Measurements from ENCODE around the gene NR4A1. TPM values are rescaled to one million over a fixed set of nuclear protein-coding genes. Genes with fewer than 3 reads are reported as not detected.

Gene NR4A1
- total RNA-seq, 2 experiments from 2014 or later: 67.0 to 79.2 TPM

- H3K27me3 ChIP-seq (ENCODE audit: control insufficient read depth in 1 of 2, insufficient read depth in 2 of 2, low read length in 2 of 2): no peaks in the 10 kb centered on the region
- intact Hi-C loops (cut with DNase I, micrococcal nuclease): no loop called here
- TF ChIP-seq CTCF (IDR thresholded peaks at IDR 0.05): no peak
- Mint-ChIP-seq H3K4me1 (ENCODE audit: low read depth) (peaks cover 33% of the 10 kb centered on the region), H3K27ac (peak overlapping the region; percentile 42), H3K4me3 (no peak overlapping the region), H3K9me3 (no peaks in the 10 kb centered on the region), H3K36me3 (ENCODE audit: low read depth) (no peaks in the 10 kb centered on the region), H3K27me3 (no peaks in the 10 kb centered on the region)
- H3K27ac ChIP-seq (ENCODE audit: low read depth in 1 of 2, low read length in 2 of 2): peak overlapping the region in 1 of 2 donors; percentile 10
- no peak overlapping the region for H3K4me3 ChIP-seq (ENCODE audit: low read length)
- no peaks in the 10 kb centered on the region for H3K9me3 ChIP-seq (ENCODE audit: control insufficient read depth in 1 of 2, insufficient read depth in 1 of 2, low read length in 2 of 2)
- no peak for ATAC-seq (ENCODE audit: poor library complexity)
- ChIA-PET POLR2A (interaction anchor here (1.1 kb wide), 1 partner anchor 10 kb away, joined by 5 read pairs; the partner anchor contains the start of gene NR4A1), CTCF (interaction anchor here (0.9 to 1.1 kb wide), 2 partner anchors 11 to 16 kb away, joined by 3 to 5 read pairs; no protein-coding TSS in a partner anchor)
- no peaks in the 10 kb centered on the region for H3K36me3 ChIP-seq (ENCODE audit: insufficient read depth, low read length)
- peaks cover 47% of the 10 kb centered on the region for H3K4me1 ChIP-seq (ENCODE audit: insufficient read depth, low read length)
- DNase-seq: no peak
Observed at GRCh38 chr12:52041035-52041434, 10.2 kb upstream of the NR4A1 start.

GRCh38 chr12:52041695-52042123 is 9.5 kb upstream of the NR4A1 start:
- CTCF ChIA-PET: interaction anchor here (0.9 to 1.1 kb wide), 2 partner anchors 12 to 17 kb away, joined by 3 to 5 read pairs; no protein-coding TSS in a partner anchor
- Histone ChIP-seq H3K27ac (ENCODE audit: low read depth in 1 of 2, low read length in 2 of 2) (no peak overlapping the region), H3K4me3 (ENCODE audit: low read length) (no peak overlapping the region), H3K9me3 (ENCODE audit: control insufficient read depth in 1 of 2, insufficient read depth in 1 of 2, low read length in 2 of 2) (no peaks in the 10 kb centered on the region), H3K27me3 (ENCODE audit: control insufficient read depth in 1 of 2, insufficient read depth in 2 of 2, low read length in 2 of 2) (no peaks in the 10 kb centered on the region), H3K4me1 (ENCODE audit: insufficient read depth, low read length) (peaks cover 43% of the 10 kb centered on the region), H3K36me3 (ENCODE audit: insufficient read depth, low read length) (no peaks in the 10 kb centered on the region)
- DNase-seq (peak in 7 of 14 experiments; percentile 37 to 83 (median 46)), ATAC-seq (ENCODE audit: poor library complexity) (peak; percentile 42)
- Mint-ChIP-seq H3K27ac (peak overlapping the region; percentile 45), H3K9me3 (no peaks in the 10 kb centered on the region), H3K36me3 (ENCODE audit: low read depth) (no peaks in the 10 kb centered on the region), H3K27me3 (no peaks in the 10 kb centered on the region), H3K4me3 (peak overlapping the region; percentile 36), H3K4me1 (ENCODE audit: low read depth) (peaks cover 28% of the 10 kb centered on the region)
- POLR2A ChIA-PET: interaction anchor here (1.1 kb wide), 1 partner anchor 9 kb away, joined by 5 read pairs; the partner anchor contains the start of gene NR4A1
- intact Hi-C loops (cut with DNase I, micrococcal nuclease): no loop called here
- no peak for TF ChIP-seq CTCF (IDR thresholded peaks at IDR 0.05)

- Histone ChIP-seq H3K4me3 (ENCODE audit: low read length) (no peak overlapping the region), H3K9me3 (ENCODE audit: control insufficient read depth in 1 of 2, insufficient read depth in 1 of 2, low read length in 2 of 2) (no peaks in the 10 kb centered on the region), H3K36me3 (ENCODE audit: insufficient read depth, low read length) (no peaks in the 10 kb centered on the region), H3K27me3 (ENCODE audit: control insufficient read depth in 1 of 2, insufficient read depth in 2 of 2, low read length in 2 of 2) (no peaks in the 10 kb centered on the region), H3K4me1 (ENCODE audit: insufficient read depth, low read length) (peaks cover 35% of the 10 kb centered on the region), H3K27ac (ENCODE audit: low read depth in 1 of 2, low read length in 2 of 2) (no peak overlapping the region)
- CTCF ChIA-PET: interaction anchor here (0.8 to 1.1 kb wide), 2 partner anchors 18 to 40 kb away, joined by 3 to 4 read pairs; no protein-coding TSS in a partner anchor
- POLR2A ChIA-PET: no interaction called here
- H3K9me3 Mint-ChIP-seq: no peaks in the 10 kb centered on the region
- H3K4me1 Mint-ChIP-seq (ENCODE audit: low read depth): peaks cover 28% of the 10 kb centered on the region
- DNase-seq (no peak), ATAC-seq (ENCODE audit: poor library complexity) (no peak)
- H3K27ac Mint-ChIP-seq: no peak overlapping the region
- H3K36me3 Mint-ChIP-seq (ENCODE audit: low read depth): no peaks in the 10 kb centered on the region
- intact Hi-C loops (cut with DNase I, micrococcal nuclease): no loop called here
- no peak overlapping the region for H3K4me3 Mint-ChIP-seq
- no peaks in the 10 kb centered on the region for H3K27me3 Mint-ChIP-seq
- no peak for TF ChIP-seq CTCF (IDR thresholded peaks at IDR 0.05)
Observed at GRCh38 chr12:52042706-52043385, 8.4 kb upstream of the NR4A1 start.

Measured in CD4-positive, alpha-beta T cell (primary cell).